HepG2 (cell line): ENCODE results near the gene CMTM2. TPM values are rescaled to one million over a fixed set of nuclear protein-coding genes. Genes with fewer than 3 reads are reported as not detected.

Source experiments
- AHDC1 ChIP-seq: sonication (generic); formaldehyde crosslinking; IDR thresholded peaks from 2 replicates; pipeline ENCODE4 v1.5.1; 2020; ENCODE audit warnings: mild to moderate bottlenecking, missing genetic modification reagents, borderline replicate concordance
- E2F1 ChIP-seq: sonication (generic); formaldehyde crosslinking; IDR thresholded peaks from 2 replicates; pipeline ENCODE4 v1.5.0; 2020; ENCODE audit warnings: missing genetic modification reagents
- HOXD1 ChIP-seq: sonication (generic); formaldehyde crosslinking; IDR thresholded peaks from 2 replicates; pipeline ENCODE4 v1.5.0; 2020; ENCODE audit warnings: missing genetic modification reagents
- NFE2 ChIP-seq: sonication (generic); formaldehyde crosslinking; IDR thresholded peaks from 2 replicates; pipeline ENCODE4 v1.4.0; 2020; ENCODE audit warnings: missing genetic modification reagents
- POGK ChIP-seq: sonication (generic); formaldehyde crosslinking; conservative IDR thresholded peaks from 2 replicates; pipeline ENCODE4 v1.8.0; 2022; ENCODE audit warnings: mild to moderate bottlenecking, moderate library complexity, missing genetic modification reagents
- RERE ChIP-seq: IDR thresholded peaks from 2 replicates; pipeline ENCODE4 v1.6.1; 2016; ENCODE audit warnings: low read depth, missing genetic modification reagents, missing compliant biosample characterization
- THAP7 ChIP-seq: sonication (generic); formaldehyde crosslinking; IDR thresholded peaks from 2 replicates; pipeline ENCODE4 v1.8.1; 2023; ENCODE audit warnings: mild to moderate bottlenecking, missing genetic modification reagents
- ZBTB7B ChIP-seq: sonication (generic); formaldehyde crosslinking; IDR thresholded peaks from 2 replicates; pipeline ENCODE4 v1.4.0; 2020; ENCODE audit warnings: missing genetic modification reagents
- ZMAT3 ChIP-seq: sonication (generic); formaldehyde crosslinking; conservative IDR thresholded peaks from 2 replicates; pipeline ENCODE4 v1.7.0; 2021; ENCODE audit warnings: missing genetic modification reagents
- ZNF598 ChIP-seq: sonication (generic); formaldehyde crosslinking; IDR thresholded peaks from 2 replicates; pipeline ENCODE4 v1.5.1; 2020; ENCODE audit warnings: mild to moderate bottlenecking, missing genetic modification reagents, borderline replicate concordance
- ZNF619 ChIP-seq: sonication (generic); formaldehyde crosslinking; IDR thresholded peaks from 2 replicates; pipeline ENCODE4 v1.4.0; 2020; ENCODE audit warnings: mild to moderate bottlenecking, missing genetic modification reagents
- polyA plus RNA-seq, 8 experiments: library from polyadenylated mRNA; depleted of rRNA in 3 of 8; stranded (reverse) in 7 of 8; unstranded in 1 of 8; fragments of >200 nt; fragmentation: Illumina TruSeq in 4 of 8; extraction: Trizol in 4 of 8; gene quantifications; 2 replicates each; pipeline versions ENCODE4 v1.2.1 to v1.2.3, GENCODE V29; 2011 to 2016; ENCODE audit warnings: low read depth in 4 of 8, missing spikeins in 1 of 8, mixed read lengths in 1 of 8; ENCODE audit not compliant: insufficient read depth in 1 of 8
- total RNA-seq, 5 experiments: library from RNA; depleted of rRNA; stranded (reverse); fragments of >200 nt; fragmentation: Illumina TruSeq; extraction: Trizol; gene quantifications; 2 replicates each; pipeline ENCODE4 v1.2.3, GENCODE V29; 2016; ENCODE audit warnings: low read depth in 1 of 5

CMTM2 gene
- total and polyA plus RNA-seq, 2 of the 13 experiments (the other 11 are each of a cell fraction or from before 2014, with no cell fraction given): not detected

GRCh38 chr16:66604376-66605176 lies 25.3 kb downstream of the CMTM2 start, which contains the start of gene CMTM3 (continued):
- TF ChIP-seq POGK: 0 out of 2 replicates have a peak, but pooled peaks have one; percentile 1
- no peak for TF ChIP-seq E2F1 (CRISPR knock-in tag)
- no peak for TF ChIP-seq ZNF619 (CRISPR knock-in tag)
- TF ChIP-seq ZNF598 (CRISPR knock-in tag): no peak
- peak; percentile 83 for TF ChIP-seq ZBTB7B (CRISPR knock-in tag)
- TF ChIP-seq AHDC1 (CRISPR knock-in tag): no peak
- no peak for TF ChIP-seq NFE2 (CRISPR knock-in tag)
- peak; percentile 16; the same call in 1 of the 2 replicates for TF ChIP-seq HOXD1 (CRISPR knock-in tag)
- TF ChIP-seq ZMAT3 (CRISPR knock-in tag): 0 out of 2 replicates have a peak, but pooled peaks have one; percentile 70
- no peak for TF ChIP-seq THAP7 (CRISPR knock-in tag)
- no peak for TF ChIP-seq RERE
